ENCODE results near the gene PDXK. TPM values are rescaled to one million over a fixed set of nuclear protein-coding genes. Genes with fewer than 3 reads are reported as not detected.

PDXK gene
- total and polyA plus RNA-seq, 2 experiments from 2014 or later: 76.2 to 82.4 TPM

DNA sequence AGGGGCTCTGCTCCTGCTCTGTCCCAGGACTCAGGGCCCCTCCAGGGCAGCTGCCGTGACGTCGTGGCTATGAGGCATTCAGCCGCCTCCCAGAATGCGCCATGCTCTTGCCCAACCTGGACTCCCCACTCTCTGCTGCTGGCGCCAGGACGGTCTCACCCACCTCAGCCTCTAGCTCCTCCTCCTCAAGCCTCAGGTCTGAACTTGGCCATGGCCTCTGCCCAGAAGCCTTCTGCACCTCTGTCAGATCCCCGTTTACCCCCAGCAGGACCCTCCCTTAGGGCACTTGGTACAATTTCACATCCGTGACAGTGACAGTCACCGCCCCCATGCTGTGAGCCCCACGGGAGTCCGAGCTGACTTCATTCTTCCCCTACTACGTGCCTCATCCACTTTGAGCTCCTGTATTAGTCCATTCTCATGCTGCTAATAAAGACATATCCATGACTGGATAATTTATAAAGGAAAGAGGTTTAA, 52.3 kb downstream of the PDXK start:
- no peak for DNase-seq (ENCODE audit: low read depth in 1 of 2, low spot score in 1 of 2)
- H3K4me3 ChIP-seq: no peak overlapping the region
- peaks cover 13% of the 10 kb centered on the region for H3K4me1 ChIP-seq (ENCODE audit: low read depth)
- H3K27ac ChIP-seq: no peak overlapping the region
- no peaks in the 10 kb centered on the region for H3K27me3 ChIP-seq
- TF ChIP-seq, protein P1, sequence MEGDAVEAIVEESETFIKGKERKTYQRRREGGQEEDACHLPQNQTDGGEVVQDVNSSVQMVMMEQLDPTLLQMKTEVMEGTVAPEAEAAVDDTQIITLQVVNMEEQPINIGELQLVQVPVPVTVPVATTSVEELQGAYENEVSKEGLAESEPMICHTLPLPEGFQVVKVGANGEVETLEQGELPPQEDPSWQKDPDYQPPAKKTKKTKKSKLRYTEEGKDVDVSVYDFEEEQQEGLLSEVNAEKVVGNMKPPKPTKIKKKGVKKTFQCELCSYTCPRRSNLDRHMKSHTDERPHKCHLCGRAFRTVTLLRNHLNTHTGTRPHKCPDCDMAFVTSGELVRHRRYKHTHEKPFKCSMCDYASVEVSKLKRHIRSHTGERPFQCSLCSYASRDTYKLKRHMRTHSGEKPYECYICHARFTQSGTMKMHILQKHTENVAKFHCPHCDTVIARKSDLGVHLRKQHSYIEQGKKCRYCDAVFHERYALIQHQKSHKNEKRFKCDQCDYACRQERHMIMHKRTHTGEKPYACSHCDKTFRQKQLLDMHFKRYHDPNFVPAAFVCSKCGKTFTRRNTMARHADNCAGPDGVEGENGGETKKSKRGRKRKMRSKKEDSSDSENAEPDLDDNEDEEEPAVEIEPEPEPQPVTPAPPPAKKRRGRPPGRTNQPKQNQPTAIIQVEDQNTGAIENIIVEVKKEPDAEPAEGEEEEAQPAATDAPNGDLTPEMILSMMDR (IDR thresholded peaks at IDR 0.05; ENCODE audit: low read depth, low read length): no peak
- no peaks in the 10 kb centered on the region for H3K9me3 ChIP-seq (ENCODE audit: low read depth)
- peaks cover 12% of the 10 kb centered on the region for H3K36me3 ChIP-seq

DNA sequence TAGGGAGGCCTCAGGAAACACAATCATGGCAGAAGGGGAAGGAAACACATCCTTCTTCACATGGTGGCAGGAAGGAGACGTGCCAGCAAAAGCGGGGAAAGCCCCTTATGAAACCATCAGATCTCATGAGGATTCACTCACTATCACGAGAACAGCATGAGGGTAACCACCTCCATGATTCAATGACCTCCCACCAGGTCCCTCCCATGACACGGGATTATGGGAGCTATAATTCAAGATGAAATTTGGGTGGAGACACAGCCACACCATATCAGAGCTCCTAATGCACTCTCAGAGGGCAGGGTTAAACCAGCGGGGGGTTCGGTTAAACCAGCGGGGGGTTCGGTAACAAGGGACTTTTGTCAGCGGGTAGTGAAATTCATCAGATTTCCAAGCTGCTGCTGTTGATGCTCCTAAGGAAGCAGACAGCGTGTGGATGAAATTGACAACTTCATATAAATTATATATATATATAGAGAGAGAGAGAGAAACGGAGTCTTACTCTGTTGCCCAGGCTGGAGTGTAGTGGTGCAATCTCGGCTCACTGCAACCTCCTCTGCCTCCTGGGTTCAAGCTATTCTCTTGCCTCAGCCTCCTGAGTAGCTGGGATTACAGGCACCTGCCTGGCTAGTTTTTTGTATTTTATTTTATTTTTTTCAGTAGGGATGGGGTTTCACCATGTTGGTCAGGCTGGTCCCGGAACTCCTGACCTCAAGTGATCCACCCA, 52.9 kb downstream of the PDXK start:
- DNase-seq (ENCODE audit: low read depth in 1 of 2, low spot score in 1 of 2): no peak
- Histone ChIP-seq H3K4me3 (no peak overlapping the region), H3K4me1 (ENCODE audit: low read depth) (peaks cover 13% of the 10 kb centered on the region), H3K27me3 (no peaks in the 10 kb centered on the region), H3K27ac (no peak overlapping the region), H3K9me3 (ENCODE audit: low read depth) (no peaks in the 10 kb centered on the region), H3K36me3 (peaks cover 12% of the 10 kb centered on the region)
- TF ChIP-seq, protein P1 (IDR thresholded peaks at IDR 0.05; ENCODE audit: low read depth, low read length): no peak

DNA sequence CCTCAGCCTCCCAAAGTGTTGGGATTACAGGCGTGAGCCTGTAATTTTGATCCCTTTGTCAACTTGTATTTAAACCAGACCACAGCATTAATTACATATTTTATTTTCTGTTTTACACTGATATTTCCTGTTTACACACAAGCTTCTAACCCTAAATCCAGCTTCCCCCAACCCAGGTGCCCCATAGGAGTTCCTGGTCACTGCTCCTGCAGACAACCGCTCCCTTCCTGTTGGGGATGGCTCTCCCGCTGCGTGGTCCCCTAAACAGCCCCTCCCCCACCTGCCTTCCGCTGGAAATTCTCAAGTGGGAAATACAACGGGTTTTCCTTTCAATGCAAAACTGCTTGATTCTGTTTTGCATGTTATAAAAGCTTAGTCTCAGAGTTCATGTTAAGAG, 53.5 kb downstream of the PDXK start:
- no peak overlapping the region for H3K4me3 ChIP-seq
- peaks cover 13% of the 10 kb centered on the region for H3K4me1 ChIP-seq (ENCODE audit: low read depth)
- no peak overlapping the region for H3K27ac ChIP-seq
- DNase-seq (ENCODE audit: low read depth in 1 of 2, low spot score in 1 of 2): no peak
- H3K36me3 ChIP-seq: peaks cover 12% of the 10 kb centered on the region
- no peaks in the 10 kb centered on the region for H3K9me3 ChIP-seq (ENCODE audit: low read depth)
- no peaks in the 10 kb centered on the region for H3K27me3 ChIP-seq
- TF ChIP-seq, protein P1 (IDR thresholded peaks at IDR 0.05; ENCODE audit: low read depth, low read length): no peak

DNA sequence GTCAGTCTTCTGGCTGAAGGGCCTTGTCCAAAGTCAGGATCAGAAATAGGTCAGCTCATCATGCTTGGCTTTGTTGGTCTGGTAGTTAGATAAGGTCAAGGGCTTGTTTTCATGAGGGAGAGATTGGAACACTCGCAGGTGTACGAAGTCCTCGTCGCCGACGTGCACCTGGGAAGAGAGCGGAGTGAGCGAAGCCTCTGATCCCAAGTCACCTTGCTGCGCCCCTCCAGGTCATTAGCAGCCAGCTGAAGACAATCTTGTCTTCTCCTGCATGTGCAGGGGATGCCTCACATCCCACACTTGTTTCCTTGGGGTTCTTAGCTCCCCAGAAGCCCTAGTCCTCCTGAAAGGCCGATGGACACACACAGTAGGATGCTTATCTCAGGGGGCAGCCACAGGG, 55.2 kb downstream of the PDXK start:
- no peaks in the 10 kb centered on the region for H3K9me3 ChIP-seq (ENCODE audit: low read depth)
- no peak for DNase-seq (ENCODE audit: low read depth in 1 of 2, low spot score in 1 of 2)
- H3K27ac ChIP-seq: no peak overlapping the region
- H3K36me3 ChIP-seq: peaks cover 12% of the 10 kb centered on the region
- H3K27me3 ChIP-seq: no peaks in the 10 kb centered on the region
- peaks cover 10% of the 10 kb centered on the region for H3K4me1 ChIP-seq (ENCODE audit: low read depth)
- TF ChIP-seq, protein P1 (IDR thresholded peaks at IDR 0.05; ENCODE audit: low read depth, low read length): no peak
- no peak overlapping the region for H3K4me3 ChIP-seq

DNA sequence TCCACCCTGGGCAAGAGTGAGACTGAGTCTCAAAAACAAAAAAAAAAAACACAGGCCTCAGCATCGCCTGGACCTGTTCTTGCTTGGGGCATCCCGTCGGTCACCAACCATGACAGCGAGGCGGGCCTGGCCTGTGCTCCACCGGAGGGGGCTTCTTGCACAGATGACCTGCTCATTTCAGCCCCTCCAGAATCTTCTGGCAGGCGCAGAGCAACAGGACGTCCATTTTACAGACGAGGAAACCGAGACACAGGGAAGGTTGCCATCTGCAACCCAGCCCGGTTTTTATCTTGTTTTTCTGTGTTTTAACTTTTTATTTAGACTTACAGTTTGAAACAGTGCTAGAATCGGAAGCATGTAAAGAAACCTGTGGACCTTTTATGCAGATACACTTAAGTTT, 56.3 kb downstream of the PDXK start:
- Histone ChIP-seq H3K27me3 (no peaks in the 10 kb centered on the region), H3K36me3 (peaks cover 12% of the 10 kb centered on the region), H3K4me3 (peak overlapping the region; percentile 93), H3K27ac (no peak overlapping the region), H3K9me3 (ENCODE audit: low read depth) (no peaks in the 10 kb centered on the region), H3K4me1 (ENCODE audit: low read depth) (peaks cover 10% of the 10 kb centered on the region)
- no peak for DNase-seq (ENCODE audit: low read depth in 1 of 2, low spot score in 1 of 2)
- TF ChIP-seq, protein P1 (IDR thresholded peaks at IDR 0.05; ENCODE audit: low read depth, low read length): no peak

All from cardiac muscle cell (in vitro differentiated cells and primary cell).